ENCODE measurements around the gene CNKSR3.

Gene CNKSR3

DNA sequence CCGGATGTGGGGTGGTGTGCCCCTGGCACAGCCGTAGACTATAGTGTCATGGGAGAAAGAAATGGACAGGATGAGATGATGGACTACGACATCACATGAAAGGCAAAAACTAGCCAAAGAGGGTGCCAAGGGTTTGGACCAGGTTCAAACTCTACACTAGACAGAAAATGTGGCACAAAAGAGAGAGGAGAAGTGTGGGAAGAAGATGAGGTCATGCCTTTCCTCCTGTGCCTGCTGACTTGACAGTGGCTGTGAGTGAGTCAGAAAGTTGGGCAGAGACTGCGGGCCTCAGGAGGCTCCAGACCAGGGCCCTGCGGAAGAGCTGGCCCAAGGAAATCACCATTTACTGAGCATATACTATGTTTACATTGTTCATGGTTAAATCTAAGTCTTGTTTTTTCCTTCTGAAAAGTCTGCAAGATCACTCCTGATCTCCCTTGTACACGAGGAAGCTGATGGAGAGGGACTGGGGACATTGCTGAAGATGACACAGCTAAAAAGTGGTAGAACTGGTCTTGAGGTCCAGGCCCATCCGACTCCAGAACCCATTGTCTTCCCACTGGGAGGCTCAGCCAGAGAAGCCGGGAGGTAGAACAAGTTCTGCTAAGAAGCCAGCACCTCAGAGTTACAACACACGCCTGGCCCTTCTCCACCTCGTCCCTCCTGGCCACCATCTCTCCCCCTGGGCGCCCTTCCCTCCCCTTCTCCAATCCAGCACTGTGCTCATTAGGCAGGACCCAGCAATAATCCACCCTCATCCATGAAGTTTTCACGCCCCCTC is 35.6 kb downstream of the CNKSR3 start:
- Histone ChIP-seq H3K36me3 (ENCODE audit: control insufficient read depth in 1 of 2, insufficient read depth in 2 of 2, low read length in 2 of 2) (no peaks in the 10 kb centered on the region), H3K27ac (ENCODE audit: low read length) (no peak overlapping the region), H3K4me3 (ENCODE audit: low read depth in 1 of 2, low read length in 2 of 2) (no peak overlapping the region), H3K4me1 (ENCODE audit: control insufficient read depth in 1 of 2, insufficient read depth in 2 of 2, low read length in 2 of 2) (peaks cover 0 to 25% of the 10 kb centered on the region in 2 donors), H3K9me3 (ENCODE audit: control insufficient read depth in 1 of 2, low read length in 2 of 2) (no peaks in the 10 kb centered on the region), H3K27me3 (ENCODE audit: low read depth, low read length) (no peaks in the 10 kb centered on the region)

DNA sequence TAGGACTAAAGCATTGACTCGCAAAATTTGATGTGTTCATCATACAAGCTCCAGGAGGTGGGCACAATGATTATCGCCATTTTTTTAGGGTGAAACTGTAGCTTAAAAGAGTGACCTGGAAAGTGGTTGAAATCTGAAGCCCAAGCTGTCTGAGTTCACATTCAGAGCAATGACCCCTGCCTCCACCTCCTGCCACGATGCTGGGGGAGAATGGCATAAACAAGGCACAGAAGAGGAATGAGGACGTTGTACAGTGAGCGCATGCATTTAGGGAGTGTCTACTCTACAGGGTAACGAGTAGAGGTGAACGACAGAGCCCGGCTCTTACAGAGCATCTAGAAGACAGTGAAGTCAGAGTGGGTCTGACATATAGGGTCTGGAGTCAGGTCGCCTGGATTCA is 37.2 kb downstream of the CNKSR3 start:
- no peaks in the 10 kb centered on the region for H3K9me3 ChIP-seq (ENCODE audit: control insufficient read depth in 1 of 2, low read length in 2 of 2)
- H3K27me3 ChIP-seq (ENCODE audit: low read depth, low read length): no peaks in the 10 kb centered on the region
- no peaks in the 10 kb centered on the region for H3K36me3 ChIP-seq (ENCODE audit: control insufficient read depth in 1 of 2, insufficient read depth in 2 of 2, low read length in 2 of 2)
- peaks cover 0 to 15% of the 10 kb centered on the region in 2 donors for H3K4me1 ChIP-seq (ENCODE audit: control insufficient read depth in 1 of 2, insufficient read depth in 2 of 2, low read length in 2 of 2)
- no peak overlapping the region for H3K4me3 ChIP-seq (ENCODE audit: low read depth in 1 of 2, low read length in 2 of 2)
- H3K27ac ChIP-seq (ENCODE audit: low read length): no peak overlapping the region

DNA sequence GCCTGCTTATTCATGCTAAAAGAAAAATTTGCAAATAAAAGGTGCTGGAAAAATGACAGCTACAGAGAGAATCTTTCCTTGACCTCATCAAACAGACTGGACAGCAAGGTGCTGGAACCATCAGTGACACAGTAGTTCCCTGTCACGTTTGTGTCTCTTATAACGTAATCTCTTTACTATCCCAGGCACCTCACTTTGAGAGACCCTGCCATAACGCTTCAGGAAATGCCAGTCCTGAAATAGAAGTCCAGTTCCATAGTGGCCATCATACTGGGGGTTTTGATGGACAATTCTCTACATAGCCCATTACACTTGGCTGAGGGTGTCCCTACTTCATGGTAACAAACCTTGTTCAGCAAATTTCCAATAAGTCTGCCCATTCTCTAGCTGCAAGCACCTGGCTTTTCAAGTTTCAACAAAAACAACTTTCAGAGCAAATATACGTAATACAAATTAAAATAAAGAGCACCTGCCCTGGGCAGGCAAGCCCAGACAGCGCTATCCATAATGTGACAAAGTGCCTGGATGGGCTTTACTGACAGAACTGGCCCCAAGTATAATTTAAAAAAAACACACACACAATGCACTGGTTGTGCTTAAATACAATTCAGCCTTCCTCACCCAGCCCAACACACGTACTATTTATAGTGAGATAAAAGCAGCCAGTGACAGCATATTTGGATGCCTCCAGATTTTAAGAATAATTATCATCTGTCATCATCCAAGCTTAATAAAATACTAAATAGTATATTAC is 38.7 kb downstream of the CNKSR3 start:
- no peaks in the 10 kb centered on the region for H3K27me3 ChIP-seq (ENCODE audit: low read depth, low read length)
- no peaks in the 10 kb centered on the region for H3K36me3 ChIP-seq (ENCODE audit: control insufficient read depth in 1 of 2, insufficient read depth in 2 of 2, low read length in 2 of 2)
- H3K9me3 ChIP-seq (ENCODE audit: control insufficient read depth in 1 of 2, low read length in 2 of 2): no peaks in the 10 kb centered on the region
- no peak overlapping the region for H3K4me3 ChIP-seq (ENCODE audit: low read depth in 1 of 2, low read length in 2 of 2)
- peaks cover 0 to 7% of the 10 kb centered on the region in 2 donors for H3K4me1 ChIP-seq (ENCODE audit: control insufficient read depth in 1 of 2, insufficient read depth in 2 of 2, low read length in 2 of 2)
- no peak overlapping the region for H3K27ac ChIP-seq (ENCODE audit: low read length)

DNA sequence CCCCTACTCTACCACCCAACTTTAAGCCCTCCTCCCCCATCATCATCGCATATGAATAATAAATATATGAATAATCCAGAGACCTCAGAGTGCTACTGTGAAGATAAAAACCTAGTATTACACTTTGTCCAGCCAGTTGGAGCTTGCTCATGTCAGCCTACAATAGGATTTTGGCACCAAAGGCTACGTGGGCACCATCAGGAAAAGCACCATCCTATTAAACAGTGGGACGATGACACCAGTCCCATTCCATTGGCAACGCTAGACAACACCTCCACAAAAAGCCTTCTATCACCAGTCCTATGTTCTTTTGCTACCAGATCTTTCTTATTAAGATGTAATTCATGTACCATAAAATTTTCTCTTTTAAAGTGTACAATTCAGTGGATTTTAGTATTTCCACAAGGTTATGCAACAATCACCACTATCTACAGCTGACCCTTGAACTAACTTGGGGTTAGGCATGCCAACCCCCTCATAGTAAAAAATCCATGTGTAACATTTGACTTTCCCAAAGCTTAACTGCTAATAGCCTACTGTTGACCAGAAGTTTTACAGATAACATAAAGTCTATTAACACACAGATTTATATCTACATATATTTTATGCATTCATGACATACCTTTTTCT is 41.1 kb downstream of the CNKSR3 start:
- Histone ChIP-seq H3K4me1 (ENCODE audit: control insufficient read depth in 1 of 2, insufficient read depth in 2 of 2, low read length in 2 of 2) (peaks cover 0 to 7% of the 10 kb centered on the region in 2 donors), H3K4me3 (ENCODE audit: low read depth in 1 of 2, low read length in 2 of 2) (no peak overlapping the region), H3K9me3 (ENCODE audit: control insufficient read depth in 1 of 2, low read length in 2 of 2) (no peaks in the 10 kb centered on the region), H3K27me3 (ENCODE audit: low read depth, low read length) (no peaks in the 10 kb centered on the region), H3K36me3 (ENCODE audit: control insufficient read depth in 1 of 2, insufficient read depth in 2 of 2, low read length in 2 of 2) (no peaks in the 10 kb centered on the region), H3K27ac (ENCODE audit: low read length) (no peak overlapping the region)

DNA sequence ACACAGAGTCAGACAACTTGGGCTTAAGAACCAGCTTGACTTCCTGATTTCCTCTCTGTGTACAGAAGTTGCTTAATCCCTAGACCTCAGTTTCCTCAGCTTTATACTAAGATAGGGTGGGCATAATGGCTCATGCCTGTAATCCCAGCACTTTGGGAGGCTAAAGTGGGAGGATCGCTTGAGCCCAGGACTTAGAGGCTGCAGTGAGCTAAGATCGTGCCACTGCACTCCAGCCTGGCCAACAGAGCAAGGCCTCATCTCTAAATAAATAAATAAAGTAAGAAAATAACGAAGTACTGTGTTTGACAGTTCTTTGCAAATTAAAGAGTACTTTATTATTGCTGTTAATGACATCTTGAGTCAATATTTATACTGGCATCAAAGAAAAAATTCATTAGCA is 41.7 kb downstream of the CNKSR3 start:
- H3K27ac ChIP-seq (ENCODE audit: low read length): no peak overlapping the region
- H3K9me3 ChIP-seq (ENCODE audit: control insufficient read depth in 1 of 2, low read length in 2 of 2): no peaks in the 10 kb centered on the region
- no peaks in the 10 kb centered on the region for H3K36me3 ChIP-seq (ENCODE audit: control insufficient read depth in 1 of 2, insufficient read depth in 2 of 2, low read length in 2 of 2)
- no peak overlapping the region for H3K4me3 ChIP-seq (ENCODE audit: low read depth in 1 of 2, low read length in 2 of 2)
- no peaks in the 10 kb centered on the region for H3K27me3 ChIP-seq (ENCODE audit: low read depth, low read length)
- H3K4me1 ChIP-seq (ENCODE audit: control insufficient read depth in 1 of 2, insufficient read depth in 2 of 2, low read length in 2 of 2): peaks cover 0 to 7% of the 10 kb centered on the region in 2 donors

DNA sequence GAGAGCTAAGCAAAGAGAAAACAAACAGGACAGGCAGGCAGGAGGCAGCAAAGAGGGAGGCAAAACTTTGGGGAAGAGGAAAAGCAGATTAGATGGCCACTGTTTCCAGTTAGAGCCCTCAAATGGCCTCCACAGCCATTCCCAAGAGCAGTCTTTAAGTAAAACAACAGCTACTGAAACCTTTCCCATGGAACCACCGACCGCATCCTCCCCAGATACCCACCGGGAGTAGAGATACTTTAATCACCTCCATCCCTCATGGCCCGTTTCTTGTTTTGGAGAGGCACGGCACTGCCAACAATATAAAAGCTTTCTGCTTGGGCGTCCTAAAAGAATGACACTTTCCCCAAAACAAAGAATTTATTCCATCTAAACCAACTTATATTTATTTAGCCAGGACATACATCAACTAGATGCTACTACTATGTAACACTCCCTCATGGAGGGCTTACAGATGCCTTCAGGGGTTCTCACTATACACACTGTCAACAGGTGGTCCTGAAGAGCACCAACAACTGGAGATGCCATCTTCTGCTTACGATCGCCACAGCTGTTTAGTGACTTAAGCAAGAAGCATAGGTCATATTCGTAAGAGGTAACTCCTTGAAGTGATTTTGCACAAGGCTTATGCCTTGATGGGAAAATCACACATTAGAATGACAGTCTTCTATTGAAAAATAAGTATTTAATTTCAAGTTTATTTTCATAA is 43.4 kb downstream of the CNKSR3 start:
- Histone ChIP-seq H3K27me3 (ENCODE audit: low read depth, low read length) (no peaks in the 10 kb centered on the region), H3K36me3 (ENCODE audit: control insufficient read depth in 1 of 2, insufficient read depth in 2 of 2, low read length in 2 of 2) (no peaks in the 10 kb centered on the region), H3K9me3 (ENCODE audit: control insufficient read depth in 1 of 2, low read length in 2 of 2) (no peaks in the 10 kb centered on the region), H3K27ac (ENCODE audit: low read length) (no peak overlapping the region), H3K4me1 (ENCODE audit: control insufficient read depth in 1 of 2, insufficient read depth in 2 of 2, low read length in 2 of 2) (peaks cover 0 to 4% of the 10 kb centered on the region in 2 donors), H3K4me3 (ENCODE audit: low read depth in 1 of 2, low read length in 2 of 2) (no peak overlapping the region)

DNA sequence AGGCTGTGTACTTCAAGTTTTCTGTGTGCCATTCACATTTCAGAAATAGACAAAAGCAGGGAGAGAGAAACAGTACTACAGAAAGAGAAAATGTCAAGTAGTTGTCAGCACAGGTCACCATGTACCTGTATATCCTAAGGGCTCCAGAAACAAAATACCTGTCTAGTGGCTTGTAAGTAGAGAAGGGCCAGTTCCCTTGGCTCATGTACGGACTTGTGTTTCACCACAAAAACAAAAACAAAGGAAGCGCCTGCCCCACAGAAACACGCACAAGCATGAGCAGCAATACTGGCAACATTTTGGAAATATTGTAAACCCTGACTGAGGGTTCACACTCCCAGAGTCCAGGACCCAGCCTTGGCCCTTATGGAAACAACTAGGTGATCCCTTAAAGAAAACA is 44.3 kb downstream of the CNKSR3 start:
- H3K4me1 ChIP-seq (ENCODE audit: control insufficient read depth in 1 of 2, insufficient read depth in 2 of 2, low read length in 2 of 2): peaks cover 0 to 5% of the 10 kb centered on the region in 2 donors
- no peaks in the 10 kb centered on the region for H3K9me3 ChIP-seq (ENCODE audit: control insufficient read depth in 1 of 2, low read length in 2 of 2)
- no peaks in the 10 kb centered on the region for H3K27me3 ChIP-seq (ENCODE audit: low read depth, low read length)
- H3K36me3 ChIP-seq (ENCODE audit: control insufficient read depth in 1 of 2, insufficient read depth in 2 of 2, low read length in 2 of 2): no peaks in the 10 kb centered on the region
- no peak overlapping the region for H3K4me3 ChIP-seq (ENCODE audit: low read depth in 1 of 2, low read length in 2 of 2)
- H3K27ac ChIP-seq (ENCODE audit: low read length): no peak overlapping the region

DNA sequence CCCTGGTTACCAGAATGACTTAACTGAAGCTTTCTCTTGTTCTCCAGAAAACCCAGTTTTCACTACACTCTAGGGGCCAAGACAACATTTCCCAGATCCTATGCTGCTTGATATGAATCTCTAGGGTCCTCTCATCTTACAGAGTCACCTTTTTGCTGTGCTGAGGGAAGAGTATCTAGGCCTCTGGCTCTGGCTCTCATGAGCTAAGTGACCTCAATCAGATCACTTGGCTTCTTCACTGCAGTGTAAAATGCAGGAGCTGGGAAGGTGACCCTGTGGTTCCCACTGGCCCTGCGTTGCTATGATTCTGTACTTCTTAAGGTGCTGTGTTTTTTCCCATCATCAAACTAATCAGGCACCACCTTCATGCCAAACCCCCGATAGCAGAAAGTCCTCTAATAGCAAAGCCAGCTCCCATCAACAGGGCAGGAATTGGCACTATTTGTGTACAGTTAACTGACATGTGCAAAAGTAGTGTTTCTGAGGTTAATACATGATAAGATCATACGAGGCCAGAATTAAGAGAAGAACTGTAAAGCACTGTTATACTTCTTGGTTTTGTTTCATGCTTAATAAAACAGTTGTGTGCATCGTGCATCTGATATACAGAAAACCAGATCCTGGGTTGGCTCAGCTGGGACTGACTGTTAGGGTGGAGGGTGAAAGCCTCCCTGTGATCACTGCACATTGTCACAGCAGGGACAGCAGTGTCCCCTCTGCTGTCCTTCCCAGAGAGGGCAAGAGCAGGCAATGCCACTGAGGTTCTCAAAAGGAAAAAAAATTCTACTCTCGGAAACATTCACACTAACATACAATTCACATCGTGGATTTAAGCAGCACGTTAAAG is 46.7 kb downstream of the CNKSR3 start:
- Histone ChIP-seq H3K27me3 (ENCODE audit: low read depth, low read length) (no peaks in the 10 kb centered on the region), H3K4me3 (ENCODE audit: low read depth in 1 of 2, low read length in 2 of 2) (no peak overlapping the region), H3K4me1 (ENCODE audit: control insufficient read depth in 1 of 2, insufficient read depth in 2 of 2, low read length in 2 of 2) (peaks cover 0 to 7% of the 10 kb centered on the region in 2 donors), H3K27ac (ENCODE audit: low read length) (no peak overlapping the region), H3K9me3 (ENCODE audit: control insufficient read depth in 1 of 2, low read length in 2 of 2) (no peaks in the 10 kb centered on the region), H3K36me3 (ENCODE audit: control insufficient read depth in 1 of 2, insufficient read depth in 2 of 2, low read length in 2 of 2) (peaks cover 0 to 5% of the 10 kb centered on the region in 2 donors)

DNA sequence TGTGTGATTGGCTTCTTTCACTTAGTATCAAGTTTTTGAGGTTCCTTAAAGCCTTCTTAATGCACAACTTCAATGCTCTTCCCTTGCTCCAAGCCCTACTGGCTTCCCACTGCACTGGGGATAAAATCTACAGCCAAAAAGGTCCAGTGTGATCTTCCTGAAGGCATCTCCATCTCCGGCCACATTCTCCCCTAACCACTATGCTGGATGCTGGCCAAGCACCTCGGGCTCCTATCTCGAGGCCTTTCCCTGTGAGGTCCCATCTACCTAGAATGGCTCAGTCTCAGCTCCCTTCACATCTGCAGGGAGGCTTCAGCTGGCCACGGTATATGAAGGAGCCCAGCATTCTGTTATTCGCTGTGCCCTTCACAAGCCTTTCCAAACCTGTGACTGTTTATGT is 48.1 kb downstream of the CNKSR3 start:
- Histone ChIP-seq H3K4me3 (ENCODE audit: low read depth in 1 of 2, low read length in 2 of 2) (no peak overlapping the region), H3K27me3 (ENCODE audit: low read depth, low read length) (no peaks in the 10 kb centered on the region), H3K36me3 (ENCODE audit: control insufficient read depth in 1 of 2, insufficient read depth in 2 of 2, low read length in 2 of 2) (peaks cover 0 to 5% of the 10 kb centered on the region in 2 donors), H3K27ac (ENCODE audit: low read length) (no peak overlapping the region), H3K9me3 (ENCODE audit: control insufficient read depth in 1 of 2, low read length in 2 of 2) (no peaks in the 10 kb centered on the region), H3K4me1 (ENCODE audit: control insufficient read depth in 1 of 2, insufficient read depth in 2 of 2, low read length in 2 of 2) (peaks cover 0 to 16% of the 10 kb centered on the region in 2 donors)

DNA sequence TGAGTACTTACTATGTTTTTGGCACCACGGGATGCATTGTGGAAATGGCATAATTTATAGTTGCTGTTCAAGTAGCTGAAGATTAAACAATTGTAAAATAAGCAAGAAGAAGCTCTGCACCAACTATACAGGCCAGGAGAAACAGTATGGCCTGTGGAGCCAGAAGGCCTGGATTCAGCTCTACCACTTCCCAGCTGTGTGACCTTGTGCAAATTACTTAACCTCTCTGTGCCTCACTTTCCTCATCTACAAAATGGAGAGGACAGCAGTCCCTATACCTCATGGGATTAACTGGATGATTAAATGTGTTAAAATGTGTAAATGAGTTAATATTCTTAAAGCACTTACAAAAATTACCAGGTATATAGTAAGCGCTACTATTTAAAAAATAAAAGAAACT is 49.1 kb downstream of the CNKSR3 start:
- Histone ChIP-seq H3K9me3 (ENCODE audit: control insufficient read depth in 1 of 2, low read length in 2 of 2) (no peaks in the 10 kb centered on the region), H3K27me3 (ENCODE audit: low read depth, low read length) (no peaks in the 10 kb centered on the region), H3K27ac (ENCODE audit: low read length) (no peak overlapping the region), H3K36me3 (ENCODE audit: control insufficient read depth in 1 of 2, insufficient read depth in 2 of 2, low read length in 2 of 2) (peaks cover 0 to 5% of the 10 kb centered on the region in 2 donors), H3K4me3 (ENCODE audit: low read depth in 1 of 2, low read length in 2 of 2) (no peak overlapping the region), H3K4me1 (ENCODE audit: control insufficient read depth in 1 of 2, insufficient read depth in 2 of 2, low read length in 2 of 2) (peaks cover 0 to 16% of the 10 kb centered on the region in 2 donors)

All from muscle layer of duodenum (tissue), 2 donors.